ENCODE measurements around the gene C1QA. TPM values are rescaled to one million over a fixed set of nuclear protein-coding genes. Genes with fewer than 3 reads are reported as not detected.

The C1QA gene
- total RNA-seq, 1 donor from 2014 or later = 935 TPM

DNA sequence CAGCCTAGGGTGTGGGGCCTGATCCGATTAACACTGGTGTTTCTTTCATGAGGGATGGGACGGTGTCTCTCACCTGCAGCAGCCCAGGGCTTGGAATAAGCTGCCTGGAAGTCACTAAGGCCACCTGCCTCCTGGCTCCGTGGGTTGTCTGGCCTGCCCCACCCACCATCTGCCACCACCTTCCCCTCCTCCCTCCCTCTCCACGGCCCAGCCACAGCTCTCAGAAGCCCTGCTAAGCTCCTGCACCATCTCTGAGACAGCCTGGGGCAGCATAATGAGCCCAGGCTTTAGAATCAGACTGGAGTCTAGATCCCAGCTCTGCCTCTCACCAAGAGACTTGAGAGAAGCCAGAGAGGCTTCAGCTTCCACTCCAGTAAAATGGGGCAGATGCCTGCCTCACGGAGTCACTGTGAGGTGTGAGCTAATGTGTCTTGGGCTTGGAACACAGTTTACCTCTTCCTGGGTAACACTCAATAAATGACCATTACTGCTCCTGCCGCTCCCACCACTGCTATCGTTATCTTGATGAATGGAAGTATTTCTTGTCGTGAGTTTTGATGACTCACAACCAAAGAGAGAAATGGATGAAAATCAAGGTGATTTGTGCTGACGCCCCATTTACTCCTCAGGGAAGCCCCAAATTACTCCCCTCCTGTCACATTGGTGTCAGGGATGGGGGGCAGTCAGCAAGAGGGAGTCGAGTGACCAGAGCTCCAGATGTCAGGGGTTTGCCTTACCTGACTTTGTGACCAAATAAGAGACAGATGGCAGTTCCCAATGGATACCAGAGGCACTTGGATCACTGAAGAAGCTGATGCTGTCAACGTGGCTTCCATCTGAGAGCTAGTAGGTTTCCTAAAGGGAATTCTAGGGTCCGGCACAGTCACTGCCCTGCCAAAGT, 23.5 kb upstream of the C1QA start:
- peak; percentile 14 for DNase-seq
- Histone ChIP-seq H3K9me3 (no peaks in the 10 kb centered on the region), H3K4me3 (no peak overlapping the region), H3K4me1 (no peaks in the 10 kb centered on the region), H3K36me3 (no peaks in the 10 kb centered on the region), H3K27ac (no peak overlapping the region), H3K27me3 (ENCODE audit: low read depth) (peaks cover 35% of the 10 kb centered on the region)
- ATAC-seq = no peak
- intact Hi-C loops (cut with DNase I) = no loop called here
- TF ChIP-seq, protein P1, sequence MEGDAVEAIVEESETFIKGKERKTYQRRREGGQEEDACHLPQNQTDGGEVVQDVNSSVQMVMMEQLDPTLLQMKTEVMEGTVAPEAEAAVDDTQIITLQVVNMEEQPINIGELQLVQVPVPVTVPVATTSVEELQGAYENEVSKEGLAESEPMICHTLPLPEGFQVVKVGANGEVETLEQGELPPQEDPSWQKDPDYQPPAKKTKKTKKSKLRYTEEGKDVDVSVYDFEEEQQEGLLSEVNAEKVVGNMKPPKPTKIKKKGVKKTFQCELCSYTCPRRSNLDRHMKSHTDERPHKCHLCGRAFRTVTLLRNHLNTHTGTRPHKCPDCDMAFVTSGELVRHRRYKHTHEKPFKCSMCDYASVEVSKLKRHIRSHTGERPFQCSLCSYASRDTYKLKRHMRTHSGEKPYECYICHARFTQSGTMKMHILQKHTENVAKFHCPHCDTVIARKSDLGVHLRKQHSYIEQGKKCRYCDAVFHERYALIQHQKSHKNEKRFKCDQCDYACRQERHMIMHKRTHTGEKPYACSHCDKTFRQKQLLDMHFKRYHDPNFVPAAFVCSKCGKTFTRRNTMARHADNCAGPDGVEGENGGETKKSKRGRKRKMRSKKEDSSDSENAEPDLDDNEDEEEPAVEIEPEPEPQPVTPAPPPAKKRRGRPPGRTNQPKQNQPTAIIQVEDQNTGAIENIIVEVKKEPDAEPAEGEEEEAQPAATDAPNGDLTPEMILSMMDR (IDR thresholded peaks at IDR 0.05) = no peak

DNA sequence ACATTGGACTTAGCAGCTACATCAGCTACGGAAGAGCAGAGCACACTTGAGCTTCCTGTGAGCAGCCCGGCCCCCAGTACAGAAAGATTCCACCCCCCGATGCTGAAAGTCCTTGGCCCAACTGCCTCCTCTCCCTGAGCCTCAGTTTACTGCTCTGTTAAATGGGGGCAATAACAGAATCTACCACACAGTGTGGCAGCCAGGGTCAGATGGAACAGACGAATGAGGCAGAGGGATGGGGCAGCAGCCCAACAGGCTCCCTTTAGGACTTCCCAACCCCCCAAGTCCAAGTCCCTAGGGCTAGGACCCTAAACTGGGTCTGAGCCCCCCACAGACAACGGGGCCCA, 22.9 kb upstream of the C1QA start:
- TF ChIP-seq, protein P1 (IDR thresholded peaks at IDR 0.05) = no peak
- Histone ChIP-seq H3K4me3 (no peak overlapping the region), H3K9me3 (no peaks in the 10 kb centered on the region), H3K4me1 (no peaks in the 10 kb centered on the region), H3K36me3 (no peaks in the 10 kb centered on the region), H3K27ac (no peak overlapping the region), H3K27me3 (ENCODE audit: low read depth) (peaks cover 40% of the 10 kb centered on the region)
- ATAC-seq (no peak), DNase-seq (peak; percentile 3)
- intact Hi-C loops (cut with DNase I) = no loop called here

DNA sequence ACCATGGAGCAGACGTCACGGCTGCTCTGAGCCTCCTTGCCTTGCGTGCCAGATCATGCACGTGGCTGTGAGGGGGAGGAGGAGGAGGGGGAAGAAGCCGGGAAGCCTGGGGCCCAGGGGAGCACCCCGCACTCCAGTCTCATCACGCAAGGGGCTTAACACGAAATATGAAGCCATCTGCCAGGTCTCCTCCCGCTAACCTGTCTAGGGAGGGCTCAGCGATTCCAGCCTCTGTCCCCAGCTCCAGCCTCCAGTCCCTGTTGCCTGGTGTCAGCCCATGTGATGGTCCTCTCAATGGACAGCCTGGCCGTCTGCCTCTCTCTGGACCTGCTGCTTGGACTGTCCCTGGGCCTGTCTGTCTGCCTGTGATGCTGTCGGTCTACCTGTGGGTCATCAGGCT, 22.5 kb upstream of the C1QA start:
- TF ChIP-seq, protein P1 (IDR thresholded peaks at IDR 0.05) = no peak
- Histone ChIP-seq H3K4me3 (no peak overlapping the region), H3K27ac (no peak overlapping the region), H3K4me1 (no peaks in the 10 kb centered on the region), H3K36me3 (no peaks in the 10 kb centered on the region), H3K9me3 (no peaks in the 10 kb centered on the region), H3K27me3 (ENCODE audit: low read depth) (peaks cover 40% of the 10 kb centered on the region)
- ATAC-seq = no peak
- peak; percentile 24 for DNase-seq
- intact Hi-C loops (cut with DNase I) = no loop called here

DNA sequence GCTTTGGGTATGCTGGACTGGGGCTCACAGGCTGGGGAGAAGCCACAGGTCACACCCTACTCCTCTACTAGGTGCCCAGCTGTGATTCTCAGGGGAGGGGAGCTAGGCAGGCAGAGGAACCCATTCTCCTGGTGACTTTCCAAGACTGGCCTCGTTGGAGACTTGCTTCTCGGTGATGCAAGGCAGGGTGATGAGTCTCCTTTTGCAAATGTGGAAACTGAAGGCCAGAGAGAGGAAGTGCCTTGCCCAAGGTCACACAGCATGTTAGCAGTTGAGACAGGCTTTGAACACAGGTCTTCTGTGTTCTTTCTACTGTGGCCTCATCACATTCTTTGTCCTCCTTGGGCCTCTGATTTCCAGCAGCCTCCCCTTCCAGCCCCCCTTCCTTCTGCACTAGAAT, 20.5 kb upstream of the C1QA start:
- Histone ChIP-seq H3K36me3 (no peaks in the 10 kb centered on the region), H3K27me3 (ENCODE audit: low read depth) (peaks cover 47% of the 10 kb centered on the region), H3K4me3 (no peak overlapping the region), H3K4me1 (no peaks in the 10 kb centered on the region), H3K9me3 (no peaks in the 10 kb centered on the region), H3K27ac (no peak overlapping the region)
- TF ChIP-seq, protein P1 (IDR thresholded peaks at IDR 0.05) = no peak
- intact Hi-C loops (cut with DNase I) = no loop called here
- ATAC-seq (peak in 1 of 2 donors; percentile 17), DNase-seq (no peak)

DNA sequence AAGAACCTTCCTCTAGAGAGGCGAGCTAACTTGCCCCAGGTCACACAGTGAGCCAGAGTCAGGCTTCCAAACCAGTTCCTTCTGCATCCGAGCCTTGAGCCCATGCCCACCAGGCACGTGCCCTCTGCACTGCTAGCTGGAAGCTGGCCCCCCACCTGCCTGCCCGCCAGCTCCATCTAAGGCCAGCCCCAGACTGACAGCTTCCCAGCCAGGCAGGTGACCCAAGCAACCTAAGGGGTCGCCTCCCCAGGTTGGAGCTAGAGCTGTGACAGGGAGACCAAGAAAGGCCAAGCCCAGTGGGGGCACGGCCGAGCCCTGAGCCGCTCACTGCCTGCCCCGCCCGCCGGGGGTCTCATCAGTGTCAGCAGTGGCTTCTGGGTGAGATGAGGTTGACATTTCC, 19.9 kb upstream of the C1QA start:
- TF ChIP-seq, protein P1 (IDR thresholded peaks at IDR 0.05) = no peak
- DNase-seq (no peak), ATAC-seq (no peak)
- H3K36me3 ChIP-seq = no peaks in the 10 kb centered on the region
- no peaks in the 10 kb centered on the region for H3K4me1 ChIP-seq
- no peak overlapping the region for H3K4me3 ChIP-seq
- peaks cover 53% of the 10 kb centered on the region for H3K27me3 ChIP-seq (ENCODE audit: low read depth)
- H3K9me3 ChIP-seq = no peaks in the 10 kb centered on the region
- intact Hi-C loops (cut with DNase I) = no loop called here
- H3K27ac ChIP-seq = no peak overlapping the region
